HPDE6-E6E7 (cell line): ENCODE data around the gene ZNF30.
"Not testable (repeated sequence)": the region's sequence is repeated elsewhere in the genome, so short reads cannot be mapped to it uniquely, and the experiment has no call there.

Experiments
- DNase-seq: peaks from one replicate; pipeline ENCODE4 v3.0.0; 2011; ENCODE audit warnings: missing footprints; ENCODE audit errors: extremely low spot score

Gene ZNF30

DNA sequence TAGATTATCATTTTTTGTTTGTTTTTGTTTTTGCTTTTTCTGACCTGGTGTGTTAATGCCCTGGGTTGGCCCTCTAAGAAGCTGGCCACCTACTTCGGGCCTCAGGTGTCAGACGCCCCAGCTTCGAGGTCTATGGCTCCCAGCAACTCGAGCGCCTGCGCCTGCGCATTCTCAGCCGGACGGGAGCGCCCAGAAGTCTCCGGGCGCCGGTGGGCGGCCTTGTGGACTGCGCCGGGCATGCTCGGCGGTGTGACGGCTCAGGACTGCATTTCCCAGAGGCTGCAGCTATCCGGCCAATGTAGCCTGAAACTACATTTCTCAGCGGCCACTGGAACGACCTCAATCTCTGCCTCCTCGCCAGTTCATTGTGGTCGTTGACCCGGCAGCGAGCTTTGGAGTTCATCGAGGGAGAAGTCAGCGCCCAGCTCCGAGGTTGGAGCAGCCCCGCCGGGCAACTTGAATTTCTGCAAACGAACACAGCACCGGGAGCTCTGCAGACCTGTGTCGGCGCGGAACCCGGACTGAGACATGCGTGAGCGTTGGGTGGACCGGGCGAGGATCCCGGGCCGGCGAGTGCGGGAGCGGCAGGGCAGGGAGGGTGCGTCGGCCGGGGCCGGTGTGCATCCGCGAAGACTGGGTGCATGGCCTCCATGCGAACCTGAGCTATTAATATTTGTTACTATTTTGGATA lies at the start of gene ZNF30:
TSS of gene ZNF30 (plus strand) at position 219 of the 691 bp plus-strand sequence. CDS start 3,045 bp downstream, outside the sequence.
- peak; percentile 91 for DNase-seq

DNA sequence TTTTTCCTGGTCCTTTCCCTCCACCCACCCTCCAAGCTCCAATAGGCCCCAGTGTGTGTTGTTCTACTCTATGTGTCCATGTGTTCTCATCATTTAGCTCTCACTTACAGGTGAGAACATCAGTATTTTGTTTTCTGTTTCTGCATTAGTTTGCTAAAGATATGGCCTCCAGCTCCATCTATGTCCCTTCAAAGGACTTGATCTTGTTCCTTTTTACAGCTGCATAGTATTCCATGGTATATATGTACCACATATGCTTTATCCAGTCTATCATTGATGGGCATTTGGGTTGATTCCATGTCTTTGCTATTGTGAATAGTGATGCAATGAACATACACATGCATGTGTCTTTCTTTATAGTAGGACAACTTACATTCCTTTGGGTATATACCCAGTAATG lies 47.1 kb upstream of the ZNF30 start:
- no peak for DNase-seq

DNA sequence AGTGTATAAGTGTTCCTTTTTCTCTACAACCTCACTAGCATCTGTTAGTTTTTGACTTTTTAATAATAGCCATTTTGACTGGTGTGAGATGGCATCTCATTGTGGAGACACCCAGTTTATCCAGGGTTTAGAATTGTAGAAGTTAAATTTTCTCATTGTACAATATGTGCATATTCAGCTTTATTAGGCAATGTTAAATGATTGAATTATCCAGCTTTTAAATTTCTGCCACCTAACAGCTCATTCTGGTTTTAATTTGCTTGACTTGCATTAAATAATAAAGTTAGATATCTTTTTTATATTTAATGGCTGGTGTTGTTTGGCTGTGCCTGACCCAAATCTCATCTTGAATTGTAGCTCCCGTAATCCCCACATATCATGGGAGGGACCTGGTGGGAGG lies 46.7 kb upstream of the ZNF30 start:
- no peak for DNase-seq

DNA sequence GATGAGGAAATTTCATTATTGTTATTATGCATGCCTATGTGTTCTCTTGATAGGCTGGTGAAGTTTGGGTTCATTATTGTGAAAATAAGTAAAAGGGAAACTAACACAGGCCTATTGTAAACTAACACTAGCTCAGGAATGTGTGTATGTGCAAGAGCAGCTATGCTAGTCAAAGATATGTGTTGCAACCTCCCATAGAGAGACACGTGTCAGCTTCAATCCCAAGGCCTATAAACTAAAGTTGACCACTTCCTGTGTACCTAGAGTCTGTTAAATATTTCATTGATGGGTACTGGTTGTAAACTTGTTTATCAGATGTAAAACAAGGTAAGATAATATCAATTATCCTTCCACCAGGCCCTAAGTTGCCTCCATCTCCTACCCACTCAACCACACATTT lies 44.7 kb upstream of the ZNF30 start:
- DNase-seq: no peak

DNA sequence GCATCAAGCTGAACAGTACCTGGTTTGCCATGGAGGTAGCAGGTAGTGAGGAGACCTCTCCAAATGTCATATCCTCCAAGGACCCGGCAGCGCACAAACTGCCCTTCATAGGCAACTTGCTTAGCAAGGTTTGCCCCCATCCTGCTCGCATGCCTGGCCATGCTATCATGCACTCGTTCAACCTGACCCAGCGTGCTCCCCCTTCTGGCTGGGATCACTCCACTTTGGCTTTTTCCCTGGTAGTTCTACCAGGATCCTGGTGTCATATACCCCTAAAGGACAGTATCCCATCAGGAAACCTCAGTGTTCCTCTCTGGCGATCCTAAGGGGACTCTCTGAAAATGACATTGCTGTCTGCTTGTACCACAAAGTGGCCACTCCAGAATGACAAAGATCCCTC lies 38.6 kb upstream of the ZNF30 start:
- DNase-seq: no peak

DNA sequence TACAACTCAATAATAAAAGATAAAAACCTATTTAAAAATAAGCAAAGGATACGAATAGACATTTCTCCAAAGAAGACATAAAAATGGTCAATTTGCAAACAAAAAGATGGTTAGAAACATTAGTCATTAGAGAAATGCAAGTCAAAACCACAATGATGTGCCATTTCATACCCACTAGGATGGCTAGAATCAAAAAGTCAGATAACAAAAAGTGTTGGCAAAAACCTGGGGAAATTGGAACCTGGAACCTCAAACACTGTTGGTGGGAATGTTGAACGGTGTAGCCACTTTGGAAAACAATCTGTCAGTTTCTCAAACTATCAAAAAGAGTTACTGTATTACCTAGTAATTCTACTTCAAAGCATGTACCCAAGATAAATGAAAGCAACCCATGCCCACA lies 26.5 kb upstream of the ZNF30 start:
- DNase-seq: no peak

DNA sequence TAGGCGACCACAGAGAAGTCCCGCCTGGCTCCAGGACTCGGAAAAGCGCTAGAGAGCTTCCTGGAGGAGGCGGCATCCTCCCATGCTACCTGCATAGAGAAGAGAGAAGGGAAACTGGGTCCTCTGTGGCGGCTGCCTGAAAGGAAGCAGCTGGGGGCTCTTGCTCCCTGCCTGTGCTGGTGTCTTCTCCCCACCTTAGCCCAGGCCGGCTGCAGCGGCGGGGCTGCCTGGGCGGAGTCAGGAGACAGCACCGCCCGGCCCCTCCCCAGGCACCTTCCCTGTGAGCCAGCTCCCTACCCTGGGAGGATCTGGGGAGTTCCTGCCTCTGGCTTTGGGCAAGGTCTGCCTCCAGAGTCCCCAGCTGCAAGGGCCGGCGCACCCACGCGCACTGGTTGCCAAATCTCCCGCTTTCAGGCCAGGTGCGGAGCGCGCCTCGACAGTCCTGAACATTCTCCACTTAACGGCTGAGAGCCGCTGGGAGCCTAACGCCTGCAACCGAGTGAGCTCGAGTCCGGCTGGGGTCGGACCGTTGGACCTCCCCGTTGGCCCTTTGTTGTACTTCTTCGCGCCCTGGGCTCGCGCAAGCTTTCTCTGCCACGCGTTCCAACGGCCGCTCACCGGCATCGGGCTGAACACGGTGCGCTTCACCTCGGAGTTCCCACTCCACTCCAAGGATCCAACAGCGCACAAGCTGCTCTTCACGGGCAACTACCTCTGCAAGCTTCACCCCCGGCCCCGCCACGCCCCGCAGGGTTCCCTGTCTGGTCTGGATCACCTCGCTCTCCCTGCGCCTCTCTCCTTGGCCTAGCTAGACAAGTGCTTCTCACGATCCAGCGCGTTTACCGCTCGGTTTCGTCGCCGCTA lies 21.8 kb upstream of the ZNF30 start:
- DNase-seq: no peak

DNA sequence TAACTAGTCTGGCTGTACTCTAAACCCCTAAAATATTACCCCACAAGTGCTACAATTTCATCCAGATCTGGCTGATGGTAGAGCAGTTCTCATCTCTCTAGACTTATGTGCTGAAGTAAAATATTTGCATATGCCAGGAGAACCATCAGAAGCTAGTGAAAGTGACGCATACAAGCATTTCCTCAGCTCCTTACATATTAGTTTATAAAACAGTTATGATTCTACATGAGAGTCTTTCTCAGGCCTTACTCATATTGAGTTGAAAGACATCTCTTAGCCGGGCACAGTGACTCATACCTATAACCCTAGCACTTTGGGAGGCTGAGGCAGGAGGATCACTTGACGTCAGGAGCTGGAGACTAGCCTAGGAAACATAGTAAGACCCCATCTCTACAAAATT lies 15.9 kb upstream of the ZNF30 start:
- DNase-seq: no peak

DNA sequence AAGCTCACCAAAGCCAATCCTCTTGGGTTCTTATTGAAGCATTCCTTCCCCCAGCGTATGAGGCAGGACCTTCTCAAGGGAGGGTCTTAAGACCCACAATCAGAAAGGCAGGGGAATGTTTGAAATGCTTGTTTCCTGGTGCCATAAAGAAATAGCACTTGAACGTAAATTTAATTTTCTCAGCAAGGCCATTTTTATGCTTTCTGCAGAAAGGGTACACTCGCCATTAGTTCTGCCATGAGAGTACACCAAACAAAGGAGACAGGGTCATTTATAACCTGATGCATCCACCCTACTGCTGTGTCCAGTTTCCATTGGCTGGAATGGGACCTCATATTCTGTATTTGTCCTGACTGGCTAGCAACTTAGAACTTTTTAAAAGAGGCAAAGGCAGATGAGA lies 9.6 kb upstream of the ZNF30 start:
- DNase-seq: not testable (repeated sequence)

DNA sequence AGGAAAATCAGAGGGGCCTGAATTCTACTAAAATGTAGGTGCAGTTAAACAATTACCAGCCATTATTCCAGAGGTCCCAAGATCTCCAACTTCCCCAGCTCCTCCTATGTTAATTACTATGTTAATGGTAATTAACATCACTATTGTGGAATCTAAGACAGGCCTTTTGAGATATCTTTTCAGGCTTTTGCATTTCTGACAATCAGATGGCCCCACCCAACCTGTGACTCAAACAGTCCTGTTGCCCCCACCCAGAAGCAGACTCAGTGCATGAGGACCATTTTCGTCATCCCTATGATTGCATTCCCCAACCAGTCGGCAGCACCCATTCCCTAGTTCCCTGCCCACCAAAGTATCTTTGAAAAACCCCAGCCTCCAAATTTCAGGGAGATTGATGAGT lies 8.5 kb upstream of the ZNF30 start:
- DNase-seq: no peak

DNA sequence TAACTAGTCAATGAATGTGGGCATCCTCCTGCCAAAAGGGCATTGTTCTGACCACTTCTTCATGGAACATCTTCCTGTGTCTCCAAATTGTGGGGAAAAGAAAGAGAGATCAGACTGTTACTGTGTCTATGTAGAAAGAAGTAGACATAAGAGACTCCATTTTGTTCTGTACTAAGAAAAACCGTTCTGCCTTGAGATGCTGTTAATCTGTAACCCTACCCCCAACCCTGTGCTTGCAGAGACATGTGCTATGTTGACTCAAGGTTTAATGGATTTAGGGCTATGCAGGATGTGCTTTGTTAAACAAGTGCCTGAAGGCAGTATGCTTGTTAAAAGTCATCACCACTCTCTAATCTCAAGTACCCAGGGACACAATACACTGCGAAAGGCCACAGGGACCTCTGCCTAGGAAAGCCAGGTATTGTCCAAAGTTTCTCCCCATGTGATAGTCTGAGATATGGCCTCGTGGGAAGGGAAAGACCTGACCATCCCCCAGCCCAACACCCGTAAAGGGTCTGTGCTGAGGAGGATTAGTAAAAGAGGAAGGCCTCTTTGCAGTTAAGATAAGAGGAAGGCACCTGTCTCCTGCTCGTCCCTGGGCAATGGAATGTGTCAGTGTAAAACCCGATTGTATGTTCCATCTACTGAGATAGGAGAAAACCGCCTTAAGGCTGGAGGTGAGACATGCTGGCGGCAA lies 6.5 kb upstream of the ZNF30 start:
- not testable (repeated sequence) for DNase-seq

DNA sequence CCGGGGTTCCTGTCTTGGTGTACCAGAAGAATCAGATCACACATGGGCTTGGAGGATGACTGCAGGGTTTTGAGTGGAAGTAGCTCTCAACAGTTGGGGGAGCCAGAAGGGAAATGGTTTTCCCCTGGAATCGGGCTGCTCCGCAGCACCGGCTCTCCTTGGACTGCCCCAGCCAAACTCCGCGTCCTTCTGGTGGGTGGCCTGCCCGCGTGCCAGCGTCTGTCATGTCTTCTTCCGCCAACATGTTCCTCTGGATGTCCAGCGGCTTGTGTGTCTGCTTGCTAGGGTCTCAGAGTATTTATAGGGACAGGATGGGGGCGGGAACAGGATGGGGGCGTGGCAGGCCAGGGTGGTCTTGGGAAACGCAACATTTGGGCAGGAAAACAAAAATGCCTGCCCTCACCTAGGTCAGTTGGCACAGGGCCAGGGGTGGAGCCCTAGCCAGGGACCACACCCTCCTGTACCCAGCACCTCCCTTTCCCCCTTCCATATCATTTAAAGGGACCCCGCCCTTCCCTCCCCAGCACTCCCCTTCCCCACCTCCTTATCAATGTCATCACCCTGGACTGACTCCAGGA lies 1.3 kb upstream of the ZNF30 start:
- no peak for DNase-seq

DNA sequence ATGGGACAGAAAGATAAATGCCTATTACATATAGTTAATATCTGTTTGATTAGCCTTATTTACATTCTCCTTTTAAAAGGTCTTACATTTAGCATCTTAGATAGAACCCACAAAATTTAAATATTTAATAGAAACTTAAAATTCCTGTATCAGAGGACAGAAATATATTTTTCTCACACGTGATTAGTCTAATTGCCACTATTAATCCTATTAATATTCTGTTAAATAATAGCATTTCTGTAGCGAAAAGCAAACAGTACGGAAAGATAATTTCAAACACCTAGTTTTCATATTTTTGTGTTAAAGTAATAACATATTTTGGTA lies 380 bp upstream of the ZNF30 start:
- DNase-seq: no peak

DNA sequence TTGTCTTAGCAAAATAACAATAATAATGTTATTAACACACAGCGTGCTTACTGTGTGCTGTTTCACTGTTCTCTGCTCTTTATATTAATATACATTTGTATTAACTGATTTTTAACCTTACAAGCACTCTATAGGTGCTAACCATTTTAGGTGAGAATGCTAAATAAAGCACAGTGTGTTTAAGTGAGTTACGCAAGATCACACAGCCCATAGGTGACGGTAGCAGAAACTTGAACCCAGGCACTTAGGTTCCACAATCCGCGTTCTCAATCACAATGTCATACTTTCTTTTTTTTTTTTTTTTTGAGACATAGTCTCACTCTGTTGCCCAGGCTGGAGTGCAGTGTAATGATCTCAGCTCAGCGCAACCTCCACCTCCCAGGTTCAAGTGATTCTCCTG lies 5.8 kb downstream of the ZNF30 start:
- DNase-seq: no peak

DNA sequence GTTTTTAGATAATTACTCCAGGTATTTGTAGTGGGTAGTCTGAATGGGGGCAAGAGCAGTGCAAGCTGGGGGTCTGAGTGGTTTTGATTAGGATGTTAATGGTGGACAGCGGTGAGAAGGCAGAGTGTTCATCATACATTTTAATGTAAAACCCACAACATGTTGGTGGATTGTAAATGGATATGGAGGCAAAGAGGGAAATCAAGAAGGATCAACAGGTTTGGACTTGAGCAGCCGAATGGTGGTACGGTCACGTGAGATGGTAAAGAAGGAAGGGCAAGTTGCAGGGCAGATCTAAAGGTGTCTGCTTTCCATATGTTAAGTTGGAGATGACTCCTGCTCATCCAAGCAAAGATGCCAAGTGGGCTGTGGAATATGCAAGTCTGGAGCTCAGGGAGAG lies 9.5 kb downstream of the ZNF30 start:
- DNase-seq: no peak

DNA sequence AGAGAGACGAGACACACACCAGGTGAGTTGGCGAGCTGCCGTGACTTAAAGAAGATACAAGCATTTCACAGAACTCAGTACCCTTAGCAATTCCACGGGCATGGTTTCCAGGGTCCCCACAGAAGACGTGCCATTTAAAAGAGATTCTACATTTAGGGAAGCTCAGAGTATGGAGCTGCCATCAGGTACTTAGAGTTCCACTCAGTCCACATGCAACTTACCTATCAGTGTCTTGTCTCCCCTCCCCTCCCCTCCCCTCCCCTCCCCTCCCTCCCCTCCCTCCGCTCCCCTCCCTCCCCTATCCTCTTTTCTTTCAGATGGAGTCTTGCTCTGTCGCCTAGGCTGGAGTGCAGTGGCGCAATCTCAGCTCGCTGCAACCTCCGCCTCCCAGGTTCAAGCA lies 12.2 kb downstream of the ZNF30 start:
- no peak for DNase-seq

DNA sequence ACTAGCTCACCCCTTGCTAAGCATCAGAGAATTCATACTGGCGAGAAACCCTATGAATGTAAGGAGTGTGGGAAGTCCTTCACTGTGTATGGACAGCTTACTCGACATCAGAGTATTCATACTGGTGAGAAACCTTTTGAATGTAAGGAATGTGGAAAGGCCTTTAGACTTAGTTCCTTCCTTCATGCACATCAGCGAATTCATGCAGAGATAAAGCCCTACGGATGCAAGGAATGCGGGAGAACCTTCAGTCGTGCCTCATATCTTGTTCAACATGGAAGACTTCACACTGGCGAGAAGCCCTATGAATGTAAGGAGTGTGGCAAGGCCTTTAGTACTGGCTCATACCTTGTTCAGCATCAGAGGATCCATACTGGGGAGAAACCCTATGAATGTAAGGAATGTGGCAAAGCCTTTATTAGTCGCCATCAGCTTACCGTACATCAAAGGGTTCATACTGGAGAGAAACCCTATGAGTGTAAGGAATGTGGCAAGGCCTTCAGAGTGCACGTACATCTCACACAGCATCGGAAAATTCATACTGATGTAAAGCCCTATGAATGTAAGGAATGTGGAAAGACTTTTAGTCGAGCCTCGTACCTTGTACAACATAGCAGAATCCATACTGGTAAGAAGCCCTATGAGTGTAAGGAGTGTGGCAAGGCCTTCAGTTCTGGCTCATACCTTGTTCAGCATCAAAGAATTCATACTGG lies 17.3 kb downstream of the ZNF30 start:
- no peak for DNase-seq

DNA sequence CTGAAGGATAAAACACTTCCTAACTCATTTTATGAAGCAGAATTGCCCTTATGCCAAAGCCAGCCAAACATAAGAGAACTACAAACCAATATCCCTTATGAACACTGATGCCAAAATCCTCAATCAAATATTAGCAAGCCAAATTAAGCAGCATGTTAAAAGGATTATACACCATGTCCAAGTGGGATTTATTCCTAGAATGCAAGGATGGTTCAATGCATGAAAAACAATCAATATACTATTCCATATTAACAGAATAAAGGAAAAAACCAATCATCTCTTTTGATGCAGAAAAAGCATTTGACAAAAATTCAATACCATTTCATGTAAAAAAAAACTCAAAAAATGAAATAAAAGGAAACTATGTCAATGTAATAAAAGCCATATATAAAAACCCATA lies 26.4 kb downstream of the ZNF30 start:
- no peak for DNase-seq

DNA sequence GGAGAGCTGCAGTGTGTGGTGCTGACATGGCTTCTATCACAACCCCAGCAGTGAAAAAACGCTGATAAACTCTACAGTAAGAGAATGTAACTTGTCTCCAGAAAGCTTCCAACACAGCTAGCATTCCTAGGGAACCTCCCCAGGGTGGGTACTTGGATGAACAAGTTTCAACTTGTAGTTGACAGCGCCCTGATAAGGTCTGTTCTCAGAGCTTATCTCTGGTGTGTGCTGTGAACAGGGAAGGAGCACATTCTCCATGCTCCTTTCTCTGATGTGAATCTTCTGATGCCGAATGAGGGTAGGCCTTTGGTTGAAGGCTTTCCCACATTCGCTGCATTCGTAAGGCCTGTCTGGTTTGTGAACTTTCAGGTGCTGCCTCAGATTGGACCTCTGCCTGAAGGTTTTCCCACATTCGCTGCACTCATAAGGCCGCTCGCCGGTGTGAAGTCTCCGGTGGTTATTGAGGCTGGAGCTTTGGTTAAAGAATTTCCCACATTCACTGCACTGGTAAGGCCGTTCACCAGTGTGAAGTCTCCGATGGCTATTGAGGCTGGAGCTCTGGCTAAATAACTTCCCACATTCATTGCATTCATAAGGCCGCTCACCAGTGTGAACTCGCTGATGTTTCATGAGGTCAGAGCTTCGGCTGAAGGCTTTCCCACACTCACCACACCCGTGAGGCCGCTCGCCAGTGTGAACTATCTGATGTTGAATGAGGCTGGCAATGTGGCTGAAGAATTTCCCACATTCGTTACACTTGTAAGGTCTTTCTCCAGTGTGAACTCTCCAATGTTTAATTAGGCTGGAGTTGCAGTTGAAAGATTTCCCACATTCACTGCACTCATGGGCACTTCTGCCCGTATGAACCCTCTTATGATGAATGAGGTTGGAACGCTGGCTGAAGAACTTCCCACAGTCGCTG lies 31.4 kb downstream of the ZNF30 start:
- DNase-seq: no peak

DNA sequence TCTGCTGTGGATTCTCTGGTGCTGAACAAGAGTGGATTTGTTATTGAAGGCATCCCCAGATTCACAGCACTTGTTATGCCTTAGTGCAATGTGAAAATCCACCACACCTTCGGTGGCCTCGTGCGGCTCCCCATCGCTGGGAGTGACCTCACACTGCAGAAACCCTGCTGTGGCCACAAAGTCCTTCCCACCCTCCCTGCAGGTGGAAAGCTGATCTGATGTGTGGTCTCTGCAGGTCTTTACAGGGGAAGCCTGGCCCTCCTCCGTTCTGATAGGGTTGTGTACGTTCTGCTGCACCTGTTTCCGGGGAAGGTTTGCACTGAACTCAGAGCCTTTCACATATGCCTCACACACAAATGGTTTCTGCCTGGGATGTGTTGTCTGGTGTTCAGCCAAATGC lies 32.3 kb downstream of the ZNF30 start:
- DNase-seq: no peak
